Measurements from ENCODE around the gene ZNF862. TPM values are rescaled to one million over a fixed set of nuclear protein-coding genes. Genes with fewer than 3 reads are reported as not detected.

The ZNF862 gene
- total RNA-seq, 1 experiment from 2014 or later, result 1.9 TPM

GRCh38 chr7:149816794-149817193, 21.4 kb upstream of the ZNF862 start:
- DNase-seq, result no peak
- no peak overlapping the region for H2AFZ ChIP-seq (ENCODE audit: low read length)
- H2BK15ac ChIP-seq (ENCODE audit: low read depth, low read length), result no peak overlapping the region
- H3K18ac ChIP-seq (ENCODE audit: insufficient read length, low read depth, low read length), result no peak overlapping the region
- H4K91ac ChIP-seq (ENCODE audit: insufficient read length, low read depth, low read length), result no peak overlapping the region
- no peak overlapping the region for H3K4me2 ChIP-seq (ENCODE audit: insufficient read depth, insufficient read length, low read length)
- no peak overlapping the region for H2BK20ac ChIP-seq (ENCODE audit: low read depth, low read length, poor library complexity, severe bottlenecking)
- H3K9me3 ChIP-seq (ENCODE audit: control insufficient read depth, low read depth, low read length), result no peaks in the 10 kb centered on the region
- Mint-ChIP-seq H3K4me1 (peaks cover 2 to 15% of the 10 kb centered on the region in 2 experiments; a peak in 2 of 4 replicates), H3K27ac (no peak overlapping the region), H3K9me3 (no peaks in the 10 kb centered on the region; a peak in 1 of 5 replicates), H3K4me3 (no peak overlapping the region), H3K27me3 (ENCODE audit: low read depth) (peaks cover 1% of the 10 kb centered on the region; the same call in 1 of the 2 replicates), H3K36me3 (ENCODE audit: insufficient read depth in 1 of 3, low read depth in 3 of 3) (no peaks in the 10 kb centered on the region)
- no peak overlapping the region for H4K8ac ChIP-seq (replicated peaks; ENCODE audit: insufficient read length, low read depth, low read length)
- no peak overlapping the region for H2AK5ac ChIP-seq (ENCODE audit: insufficient read length, low read length)
- no peaks in the 10 kb centered on the region for H3K79me2 ChIP-seq (ENCODE audit: insufficient read depth, low read length)
- no peak overlapping the region for H2BK5ac ChIP-seq (ENCODE audit: insufficient read length, low read length)
- no peak overlapping the region for H3T11ph ChIP-seq (ENCODE audit: low read length)
- H3K56ac ChIP-seq (ENCODE audit: insufficient read length, low read depth, low read length), result no peak overlapping the region
- H2BK12ac ChIP-seq (ENCODE audit: insufficient read length, low read depth, low read length), result no peak overlapping the region
- no peak overlapping the region for H3K27ac ChIP-seq (ENCODE audit: insufficient read length, low read depth, low read length)
- H3K4ac ChIP-seq (ENCODE audit: low read depth, low read length), result no peak overlapping the region
- WGBS (ENCODE audit: extremely low coverage, insufficient read length, low lambda C conversion rate), result no CpG with 5 or more reads among the region's 4 CpGs
- no peak overlapping the region for H3K23ac ChIP-seq (ENCODE audit: insufficient read length, low read depth, low read length)
- H2BK120ac ChIP-seq (ENCODE audit: low read depth, low read length, poor library complexity, severe bottlenecking), result no peak overlapping the region
- H3K14ac ChIP-seq (ENCODE audit: insufficient read depth, low read length), result no peak overlapping the region
- H4K5ac ChIP-seq (ENCODE audit: insufficient read length, low read depth, low read length), result no peak overlapping the region
- TF ChIP-seq, protein P1, sequence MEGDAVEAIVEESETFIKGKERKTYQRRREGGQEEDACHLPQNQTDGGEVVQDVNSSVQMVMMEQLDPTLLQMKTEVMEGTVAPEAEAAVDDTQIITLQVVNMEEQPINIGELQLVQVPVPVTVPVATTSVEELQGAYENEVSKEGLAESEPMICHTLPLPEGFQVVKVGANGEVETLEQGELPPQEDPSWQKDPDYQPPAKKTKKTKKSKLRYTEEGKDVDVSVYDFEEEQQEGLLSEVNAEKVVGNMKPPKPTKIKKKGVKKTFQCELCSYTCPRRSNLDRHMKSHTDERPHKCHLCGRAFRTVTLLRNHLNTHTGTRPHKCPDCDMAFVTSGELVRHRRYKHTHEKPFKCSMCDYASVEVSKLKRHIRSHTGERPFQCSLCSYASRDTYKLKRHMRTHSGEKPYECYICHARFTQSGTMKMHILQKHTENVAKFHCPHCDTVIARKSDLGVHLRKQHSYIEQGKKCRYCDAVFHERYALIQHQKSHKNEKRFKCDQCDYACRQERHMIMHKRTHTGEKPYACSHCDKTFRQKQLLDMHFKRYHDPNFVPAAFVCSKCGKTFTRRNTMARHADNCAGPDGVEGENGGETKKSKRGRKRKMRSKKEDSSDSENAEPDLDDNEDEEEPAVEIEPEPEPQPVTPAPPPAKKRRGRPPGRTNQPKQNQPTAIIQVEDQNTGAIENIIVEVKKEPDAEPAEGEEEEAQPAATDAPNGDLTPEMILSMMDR (conservative IDR thresholded peaks at IDR 0.05), result no peak
- H3K9ac ChIP-seq (ENCODE audit: extremely low read depth, insufficient read length, low read length), result no peak overlapping the region
- no peaks in the 10 kb centered on the region for H3K4me1 ChIP-seq (ENCODE audit: insufficient read depth, low read length)
- no peaks in the 10 kb centered on the region for H3K23me2 ChIP-seq (ENCODE audit: insufficient read length, low read depth, low read length, poor library complexity, severe bottlenecking)
- H3K27me3 ChIP-seq (ENCODE audit: insufficient read depth, low read length), result no peaks in the 10 kb centered on the region
- H3K79me1 ChIP-seq (ENCODE audit: insufficient read depth, low read depth, low read length, poor library complexity, severe bottlenecking), result no peaks in the 10 kb centered on the region
- no peaks in the 10 kb centered on the region for H4K20me1 ChIP-seq (ENCODE audit: control insufficient read depth, insufficient read depth, insufficient read length)

Data from H9 (cell line).